H1 (cell line): Measurements from ENCODE around the gene HTRA1. TPM values are rescaled to one million over a fixed set of nuclear protein-coding genes. Genes with fewer than 3 reads are reported as not detected.

Experiments used
- CTCF ChIA-PET: fragments of 300-600 bp; sonication (Branson Sonifier 250); formaldehyde crosslinking; loops from one replicate; lab custom pipeline; 2021; ENCODE audit not compliant: partially characterized antibody; lab: Charles Lee
- POLR2A ChIA-PET: fragments of 300-600 bp; sonication (Branson Sonifier 250); formaldehyde crosslinking; loops from one replicate; lab custom pipeline; 2021; ENCODE audit warnings: inconsistent platforms; ENCODE audit not compliant: partially characterized antibody; lab: Charles Lee
- DNase-seq, 2 experiments: peaks; one replicate each; pipeline versions ENCODE4 v3.0.0 to v3.0.0-alpha.2; 2010 to 2022; ENCODE audit warnings: low spot score in 2 of 2, low read depth in 1 of 2, mixed read lengths in 1 of 2
- FAIRE-seq: peaks from 2 replicates; lab custom pipeline; 2011; peaks lifted over from hg19 to GRCh38; lab: Jason Lieb, UNC
- H2AFZ ChIP-seq: 2 replicates; pipeline ENCODE4 v1.8.1; 2012; ENCODE audit warnings: low read length, inconsistent platforms
- H2AK5ac ChIP-seq: 2 replicates; pipeline ENCODE4 v1.6.1; 2013; ENCODE audit warnings: low read depth, low read length
- H2BK120ac ChIP-seq: replicated peaks from 2 replicates; pipeline ENCODE3; 2013; ENCODE audit warnings: low read depth, low read length, inconsistent platforms
- H2BK12ac ChIP-seq: 2 replicates; pipeline ENCODE4 v1.6.1; 2013; ENCODE audit warnings: low read depth, low read length
- H2BK15ac ChIP-seq: 2 replicates; pipeline ENCODE4 v1.6.1; 2013; ENCODE audit warnings: low read length
- H2BK20ac ChIP-seq: 2 replicates; pipeline ENCODE4 v1.6.1; 2013; ENCODE audit warnings: low read length
- H2BK5ac ChIP-seq: 2 replicates; pipeline ENCODE4 v1.6.1; 2013; ENCODE audit warnings: low read depth, low read length
- H3K14ac ChIP-seq: 2 replicates; pipeline ENCODE4 v1.6.1; 2013; ENCODE audit warnings: inconsistent platforms; ENCODE audit not compliant: insufficient read length
- H3K18ac ChIP-seq: 2 replicates; pipeline ENCODE4 v1.6.1; 2013; ENCODE audit warnings: low read length; ENCODE audit errors: extremely low read depth
- H3K23ac ChIP-seq: 2 replicates; pipeline ENCODE4 v1.6.1; 2013; ENCODE audit warnings: inconsistent platforms; ENCODE audit not compliant: insufficient read length
- H3K23me2 ChIP-seq: 2 replicates; pipeline ENCODE4 v1.6.1; 2013; ENCODE audit warnings: low read depth, low read length
- H3K27ac ChIP-seq: 2 replicates; pipeline ENCODE4 v1.6.1; 2011; ENCODE audit warnings: low read depth, low read length, inconsistent platforms
- H3K27me3 ChIP-seq, 4 experiments: replicated peaks in 1 of 4; 1 replicate in 1 of 4; 2 replicates in 3 of 4; pipeline versions ENCODE4 v1.6.1 to v1.8.1; 2011 to 2013; ENCODE audit warnings: low read length in 3 of 4, mild to moderate bottlenecking in 3 of 4, inconsistent platforms in 2 of 4, mixed read lengths in 2 of 4, moderate library complexity in 1 of 4; ENCODE audit not compliant: control insufficient read depth in 3 of 4, insufficient read depth in 3 of 4; ENCODE audit errors: extremely low read depth in 1 of 4
- H3K36me3 ChIP-seq, 4 experiments: 2 replicates each; pipeline versions ENCODE4 v1.6.1 to v1.8.1; 2011 to 2013; ENCODE audit warnings: mild to moderate bottlenecking in 4 of 4, low read length in 3 of 4, moderate library complexity in 2 of 4, control low read depth in 1 of 4, inconsistent platforms in 1 of 4; ENCODE audit not compliant: insufficient read depth in 4 of 4, control insufficient read depth in 2 of 4
- H3K4ac ChIP-seq: replicated peaks from 2 replicates; pipeline ENCODE3; 2013; ENCODE audit warnings: low read length, low read depth, mixed read lengths, inconsistent platforms; ENCODE audit not compliant: insufficient read length
- H3K4me1 ChIP-seq, 4 experiments: replicated peaks in 1 of 4; 1 replicate in 1 of 4; 2 replicates in 3 of 4; pipeline versions ENCODE4 v1.6.1 to v1.8.1; 2011 to 2013; ENCODE audit warnings: low read length in 3 of 4, inconsistent platforms in 2 of 4, mixed read lengths in 1 of 4; ENCODE audit not compliant: insufficient read depth in 4 of 4, control insufficient read depth in 3 of 4
- H3K4me2 ChIP-seq, 2 experiments: 2 replicates each; pipeline versions ENCODE4 v1.6.1 to v1.8.1; 2011 to 2013; ENCODE audit warnings: low read depth in 2 of 2, low read length in 2 of 2, control low read depth in 1 of 2, inconsistent platforms in 1 of 2, mild to moderate bottlenecking in 1 of 2; ENCODE audit not compliant: insufficient read depth in 1 of 2
- H3K4me3 ChIP-seq, 4 experiments: fragments of 200-600, 300-600 bp in 1 of 4; sonication (generic), shearing (Covaris generic), sonication (Bioruptor Twin) in 1 of 4; 2 replicates each; pipeline versions ENCODE4 v1.5.1 to v1.8.1; 2011 to 2016; ENCODE audit warnings: low read length in 4 of 4, low read depth in 3 of 4, control low read depth in 2 of 4, inconsistent platforms in 2 of 4, mild to moderate bottlenecking in 2 of 4, mixed read lengths in 1 of 4, moderate library complexity in 1 of 4; ENCODE audit not compliant: insufficient read depth in 2 of 4; ENCODE audit errors: extremely low read depth in 1 of 4
- H3K56ac ChIP-seq: replicated peaks from 2 replicates; pipeline ENCODE3; 2013; ENCODE audit warnings: low read depth, mild to moderate bottlenecking, mixed read lengths, low read length, inconsistent platforms; ENCODE audit not compliant: insufficient read length
- H3K79me1 ChIP-seq: 2 replicates; pipeline ENCODE4 v1.6.1; 2013; ENCODE audit warnings: low read depth, low read length, control low read depth
- H3K79me2 ChIP-seq, 2 experiments: 2 replicates each; pipeline versions ENCODE4 v1.6.1 to v1.8.1; 2012 to 2013; ENCODE audit warnings: low read length in 2 of 2, mild to moderate bottlenecking in 2 of 2, inconsistent platforms in 1 of 2; ENCODE audit not compliant: insufficient read depth in 2 of 2, control insufficient read depth in 1 of 2
- H3K9ac ChIP-seq, 4 experiments: replicated peaks in 1 of 4; 1 replicate in 1 of 4; 2 replicates in 3 of 4; pipeline versions ENCODE4 v1.6.1 to v1.8.1; 2011 to 2013; ENCODE audit warnings: low read depth in 3 of 4, low read length in 3 of 4, control low read depth in 2 of 4, mild to moderate bottlenecking in 2 of 4, moderate library complexity in 2 of 4, inconsistent platforms in 1 of 4; ENCODE audit errors: extremely low read depth in 1 of 4
- H3K9me3 ChIP-seq, 2 experiments: 2 replicates each; pipeline versions ENCODE4 v1.6.1 to v1.8.1; 2012 to 2013; ENCODE audit warnings: mild to moderate bottlenecking in 2 of 2, moderate library complexity in 2 of 2, control low read depth in 1 of 2, inconsistent platforms in 1 of 2, low read depth in 1 of 2, low read length in 1 of 2, mixed read lengths in 1 of 2; ENCODE audit not compliant: insufficient read depth in 2 of 2
- H4K20me1 ChIP-seq, 2 experiments: replicated peaks in 1 of 2; 2 replicates each; pipeline versions ENCODE3 to v1.8.1; 2011 to 2013; ENCODE audit warnings: inconsistent platforms in 2 of 2, low read length in 2 of 2, mild to moderate bottlenecking in 1 of 2; ENCODE audit not compliant: insufficient read depth in 2 of 2, control insufficient read depth in 1 of 2
- H4K5ac ChIP-seq: 2 replicates; pipeline ENCODE4 v1.6.1; 2013; ENCODE audit warnings: low read length, low read depth, mixed read lengths, inconsistent platforms; ENCODE audit not compliant: insufficient read length
- H4K8ac ChIP-seq: 2 replicates; pipeline ENCODE4 v1.8.0; 2013; ENCODE audit warnings: mild to moderate bottlenecking, moderate library complexity, low read length, inconsistent platforms; ENCODE audit not compliant: insufficient read depth; ENCODE audit errors: extremely low read depth
- H4K91ac ChIP-seq: replicated peaks from 2 replicates; pipeline ENCODE3; 2013; ENCODE audit warnings: low read length, mixed read lengths, inconsistent platforms; ENCODE audit not compliant: insufficient read length
- BCL11A ChIP-seq, 2 experiments: IDR thresholded peaks; one replicate each; pipeline ENCODE4 v1.6.1; 2011; ENCODE audit warnings: low read depth in 2 of 2, low read length in 2 of 2, mild to moderate bottlenecking in 2 of 2
- CBX5 ChIP-seq: fragments of 300-800, 300-1000 bp; sonication (generic); IDR thresholded peaks from 2 replicates; pipeline ENCODE4 v1.7.1; 2016; ENCODE audit warnings: antibody characterized with exemption, low read length, low read depth
- CHD1 ChIP-seq: IDR thresholded peaks from 2 replicates; pipeline ENCODE4 v1.6.1; 2012; ENCODE audit warnings: low read depth, low read length, improper control_type of control experiment
- CHD2 ChIP-seq: IDR thresholded peaks from 2 replicates; pipeline ENCODE4 v1.6.1; 2012; ENCODE audit warnings: low read length, improper control_type of control experiment
- EP300 ChIP-seq, 2 experiments: IDR thresholded peaks; 1 replicate in 1 of 2; 2 replicates in 1 of 2; pipeline ENCODE4 v1.6.1; 2011 to 2012; ENCODE audit warnings: low read depth in 2 of 2, low read length in 2 of 2, mild to moderate bottlenecking in 2 of 2, borderline replicate concordance in 1 of 2, inconsistent platforms in 1 of 2, moderate library complexity in 1 of 2
- JUN ChIP-seq: IDR thresholded peaks from 2 replicates; pipeline ENCODE4 v1.6.1; 2011; ENCODE audit warnings: low read depth, mild to moderate bottlenecking, improper control_type of control experiment, low read length
- KDM4A ChIP-seq: IDR thresholded peaks from one replicate; pipeline ENCODE4 v1.7.1; 2012; ENCODE audit warnings: low read depth, mild to moderate bottlenecking, moderate library complexity, low read length, inconsistent platforms; ENCODE audit not compliant: severe bottlenecking
- POLR2A ChIP-seq, 2 experiments: IDR thresholded peaks; 1 replicate in 1 of 2; 2 replicates in 1 of 2; pipeline ENCODE4 v1.6.1; 2011; ENCODE audit warnings: low read depth in 2 of 2, low read length in 2 of 2, mild to moderate bottlenecking in 2 of 2; ENCODE audit errors: control extremely low read depth in 1 of 2
- RXRA ChIP-seq: IDR thresholded peaks from 2 replicates; pipeline ENCODE4 v1.6.1; 2011; ENCODE audit warnings: low read depth, mild to moderate bottlenecking, low read length, moderate library complexity; ENCODE audit not compliant: insufficient read depth
- SAP30 ChIP-seq: fragments of 300-600 bp; sonication (generic); IDR thresholded peaks from 2 replicates; pipeline ENCODE4 v1.7.1; 2012; ENCODE audit warnings: low read length, moderate library complexity, mild to moderate bottlenecking, inconsistent platforms; ENCODE audit not compliant: insufficient read depth, insufficient replicate concordance
- USF2 ChIP-seq: IDR thresholded peaks from 2 replicates; pipeline ENCODE4 v1.6.1; 2011; ENCODE audit warnings: low read length, improper control_type of control experiment
- WGBS, 2 experiments: shearing (Covaris generic) in 1 of 2; methylation state at CpG; one replicate each; pipeline versions ENCODE4 v1.1.6 to v1.1.7; 2013 to 2015; ENCODE audit warnings: low lambda C conversion rate in 2 of 2, mixed read lengths in 2 of 2, inconsistent platforms in 1 of 2, low coverage in 1 of 2, missing lambda C conversion rate in 1 of 2; ENCODE audit not compliant: insufficient replicate concordance in 2 of 2, insufficient coverage in 1 of 2, insufficient read length in 1 of 2; ENCODE audit errors: extremely low coverage in 1 of 2, missing lambda C conversion rate in 1 of 2; 5-methylcytosine and 5-hydroxymethylcytosine counted together
- polyA plus RNA-seq, 7 experiments: library from polyadenylated mRNA; depleted of rRNA in 3 of 7; stranded (reverse) in 5 of 7; unstranded in 2 of 7; fragments of >200 nt in 5 of 7; fragments of 200-250 nt in 2 of 7; gene quantifications; 1 replicate in 5 of 7; 2 replicates in 1 of 7; 4 replicates in 1 of 7; pipeline versions ENCODE4 v1.2.1 to v1.2.3, GENCODE V29; 2011 to 2013; ENCODE audit warnings: missing spikeins in 2 of 7, mixed read lengths in 2 of 7
- total RNA-seq: library from RNA; stranded (reverse); fragmentation: NEBNext Ultra II Directional; extraction: Animal tissue kit (Norgen Biotek cat#: 25700); gene quantifications from 2 replicates; pipeline ENCODE4 v1.2.1, GENCODE V29; 2021

HTRA1 gene
- total and polyA plus RNA-seq, 2 of the 8 experiments (the other 6 are each of a cell fraction or from before 2014, with no cell fraction given) = 15.8 to 20.1 TPM

- H4K20me1 ChIP-seq = no peaks in the 10 kb centered on the region
- no peak overlapping the region for H3K23ac ChIP-seq
- H3K27me3 ChIP-seq = no peaks in the 10 kb centered on the region
- no peak overlapping the region for H4K91ac ChIP-seq
- no peak overlapping the region for H3K4me3 ChIP-seq
- H3K9me3 ChIP-seq = peaks cover 0 to 3% of the 10 kb centered on the region in 2 experiments; a peak in 2 of 4 replicates
- H2BK5ac ChIP-seq = no peak overlapping the region
- TF ChIP-seq CHD1 (no peak), EP300 (IDR thresholded peaks at IDR 0.05; ENCODE audit: borderline replicate concordance in 1 of 2, low read depth in 2 of 2, low read length in 2 of 2) (no peak), USF2 (no peak), JUN (no peak), POLR2A (IDR thresholded peaks at IDR 0.05; ENCODE audit: control extremely low read depth in 1 of 2, low read depth in 2 of 2, low read length in 2 of 2) (no peak), SAP30 (no peak), CBX5 (no peak), CHD2 (no peak), RXRA (no peak), BCL11A (IDR thresholded peaks at IDR 0.05; ENCODE audit: low read depth in 2 of 2, low read length in 2 of 2) (no peak), KDM4A (no peak)
- ChIA-PET POLR2A (no interaction called here), CTCF (interaction anchor here (5.7 kb wide), 1 partner anchor 40 kb away, joined by 29 read pairs; no protein-coding TSS in a partner anchor)
- H2AK5ac ChIP-seq = no peak overlapping the region
- H3K27ac ChIP-seq = no peak overlapping the region
- no peak overlapping the region for H3K4ac ChIP-seq
- DNase-seq (no peak), FAIRE-seq (no peak)
- no peak overlapping the region for H2BK15ac ChIP-seq
- no peak overlapping the region for H2AFZ ChIP-seq
- H3K79me2 ChIP-seq = no peaks in the 10 kb centered on the region
- H3K18ac ChIP-seq = no peak overlapping the region
- H3K36me3 ChIP-seq = no peaks in the 10 kb centered on the region
- no peak overlapping the region for H3K9ac ChIP-seq
- 84% methylated on average over 5 of the region's 5 CpGs; no CpG with 5 or more reads in 1 of the 2 experiments for WGBS, 2 experiments
- no peak overlapping the region for H2BK120ac ChIP-seq
- H3K4me2 ChIP-seq = no peak overlapping the region
- H4K8ac ChIP-seq = no peak overlapping the region
- no peak overlapping the region for H4K5ac ChIP-seq
- H2BK12ac ChIP-seq = no peak overlapping the region
- H3K79me1 ChIP-seq = no peaks in the 10 kb centered on the region
- H3K56ac ChIP-seq = no peak overlapping the region
- H3K4me1 ChIP-seq = no peaks in the 10 kb centered on the region; a peak in 1 of 7 replicates
- no peak overlapping the region for H3K14ac ChIP-seq
- no peaks in the 10 kb centered on the region for H3K23me2 ChIP-seq
- no peak overlapping the region for H2BK20ac ChIP-seq
Observed at GRCh38 chr10:122526892-122527291, 65.5 kb downstream of the HTRA1 start.
